Brain microvascular endothelial cell (primary cell): Measurements from ENCODE around the gene FAIM2.

Experiments used
- DNase-seq: peaks from one replicate; pipeline ENCODE4 v3.0.0-alpha.2; 2020
- H3K27ac ChIP-seq: fragments of 250-450 bp; sonication (Bioruptor Pico); 2 replicates; pipeline ENCODE4 v1.5.1; 2020; ENCODE audit warnings: mild to moderate bottlenecking, moderate library complexity
- H3K27me3 ChIP-seq: fragments of 250-450 bp; sonication (Bioruptor Pico); replicated peaks from 2 replicates; pipeline ENCODE4 v1.5.1; 2020; ENCODE audit warnings: mild to moderate bottlenecking
- H3K36me3 ChIP-seq: fragments of 250-450 bp; sonication (Bioruptor Pico); replicated peaks from 2 replicates; pipeline ENCODE4 v1.5.1; 2020; ENCODE audit warnings: mild to moderate bottlenecking
- H3K4me3 ChIP-seq: 2 replicates; pipeline ENCODE4 v1.5.1; 2011; ENCODE audit warnings: low read depth, mild to moderate bottlenecking, control low read depth, low read length, moderate library complexity
- CTCF ChIP-seq: IDR thresholded peaks from 2 replicates; pipeline ENCODE4 v1.5.1; 2011; ENCODE audit warnings: low read depth, mild to moderate bottlenecking, moderate library complexity, low read length, control low read depth, inconsistent platforms; ENCODE audit errors: missing control alignments
- in situ Hi-C: cut with HindIII; loops from 2 replicates; pipeline ENCODE4 v1.10.0; 2017; ENCODE audit warnings: low sequenced_read_pairs, low pct_ligation_motif_present

FAIM2 gene

GRCh38 chr12:49853671-49854070, 50.0 kb downstream of the FAIM2 start:
- Histone ChIP-seq H3K27ac (no peak overlapping the region), H3K36me3 (no peaks in the 10 kb centered on the region), H3K4me3 (no peak overlapping the region), H3K27me3 (peaks cover 7% of the 10 kb centered on the region)
- in situ Hi-C loops: no loop called here
- no peak for TF ChIP-seq CTCF
- no peak for DNase-seq

GRCh38 chr12:49847161-49847560, 56.5 kb downstream of the FAIM2 start:
- H3K27ac ChIP-seq: no peak overlapping the region
- H3K4me3 ChIP-seq: no peak overlapping the region
- no peaks in the 10 kb centered on the region for H3K36me3 ChIP-seq
- no peak for TF ChIP-seq CTCF
- no peak for DNase-seq
- in situ Hi-C loops: no loop called here
- peaks cover 10% of the 10 kb centered on the region for H3K27me3 ChIP-seq

GRCh38 chr12:49846032-49846431, 57.7 kb downstream of the FAIM2 start:
- H3K27me3 ChIP-seq: peaks cover 7% of the 10 kb centered on the region
- DNase-seq: no peak
- no peak for TF ChIP-seq CTCF
- H3K36me3 ChIP-seq: no peaks in the 10 kb centered on the region
- H3K27ac ChIP-seq: no peak overlapping the region
- H3K4me3 ChIP-seq: no peak overlapping the region
- in situ Hi-C loops: no loop called here

GRCh38 chr12:49843876-49844437, 59.7 kb downstream of the FAIM2 start:
- DNase-seq: no peak
- Histone ChIP-seq H3K4me3 (no peak overlapping the region), H3K27ac (no peak overlapping the region), H3K36me3 (no peaks in the 10 kb centered on the region), H3K27me3 (peaks cover 2% of the 10 kb centered on the region)
- in situ Hi-C loops: no loop called here
- TF ChIP-seq CTCF: no peak

- Histone ChIP-seq H3K27me3 (peaks cover 2% of the 10 kb centered on the region), H3K27ac (peak overlapping the region; percentile 26), H3K4me3 (peak overlapping the region; percentile 84), H3K36me3 (no peaks in the 10 kb centered on the region)
- in situ Hi-C loops: no loop called here
- TF ChIP-seq CTCF: no peak
- DNase-seq: no peak
These were observed 60.3 kb downstream of the FAIM2 start for GRCh38 chr12:49843411-49843810.
